Suprapubic skin (tissue), 4 donors: ENCODE measurements around the gene CTBP2. TPM values are rescaled to one million over a fixed set of nuclear protein-coding genes. Genes with fewer than 3 reads are reported as not detected.

ENCODE experiments used
- DNase-seq, 2 donors: peaks; one replicate each; pipeline ENCODE4 v3.0.0-alpha.2; 2019; ENCODE audit warnings: low spot score in 2 of 2
- H3K27ac ChIP-seq: fragments of 200-600 bp; sonication (generic); one replicate; pipeline ENCODE4 v1.5.1; 2019
- H3K27me3 ChIP-seq: fragments of 200-600 bp; sonication (generic); one replicate; pipeline ENCODE4 v1.5.1; 2019
- H3K36me3 ChIP-seq: fragments of 200-600 bp; sonication (generic); one replicate; pipeline ENCODE4 v1.5.1; 2019
- H3K4me1 ChIP-seq: fragments of 200-600 bp; sonication (generic); one replicate; pipeline ENCODE4 v1.5.1; 2019
- H3K4me3 ChIP-seq: fragments of 200-600 bp; sonication (generic); one replicate; pipeline ENCODE4 v1.5.1; 2019; ENCODE audit warnings: mild to moderate bottlenecking
- H3K9me3 ChIP-seq: fragments of 200-600 bp; sonication (generic); one replicate; pipeline ENCODE4 v1.5.1; 2019
- CTCF ChIP-seq, 2 donors: fragments of 200-600 bp in 1 of 2; fragments of 450-650 bp in 1 of 2; sonication (generic) in 1 of 2; IDR thresholded peaks; one replicate each; pipeline ENCODE4 v1.5.1; 2016 to 2019; ENCODE audit warnings: antibody characterized with exemption in 2 of 2, mild to moderate bottlenecking in 1 of 2, moderate library complexity in 1 of 2
- EP300 ChIP-seq: sonication (generic); formaldehyde crosslinking; IDR thresholded peaks from one replicate; pipeline ENCODE4 v1.6.1; 2017; ENCODE audit warnings: antibody characterized with exemption
- POLR2A ChIP-seq, 2 donors: fragments of 450-650 bp; IDR thresholded peaks; one replicate each; pipeline ENCODE4 v1.6.1; 2017; ENCODE audit warnings: antibody characterized with exemption in 2 of 2, mild to moderate bottlenecking in 2 of 2, moderate library complexity in 2 of 2
- POLR2AphosphoS5 ChIP-seq, 3 donors: sonication (generic); formaldehyde crosslinking; IDR thresholded peaks; one replicate each; pipeline ENCODE4 v1.6.1; 2017; ENCODE audit warnings: antibody characterized with exemption in 3 of 3
- WGBS: methylation state at CpG from one replicate; pipeline ENCODE4 v1.1.5; 2018; 5-methylcytosine and 5-hydroxymethylcytosine counted together
- total RNA-seq, 4 donors: library from RNA; depleted of rRNA; stranded (reverse); fragments of >200 nt; gene quantifications; one replicate each; pipeline ENCODE4 v1.1.0, GENCODE V29; 2016

Gene CTBP2
- total RNA-seq, 4 donors from 2014 or later, result 19.7 to 45.7 (median 29.4) TPM

GRCh38 chr10:125134916-125135770 lies 25.2 kb downstream of the CTBP2 start:
- peak in 1 of 2 donors; percentile 15 for DNase-seq
- TF ChIP-seq POLR2A (IDR thresholded peaks at IDR 0.05) (no peak), EP300 (no peak)

GRCh38 chr10:125134483-125134848 lies 25.9 kb downstream of the CTBP2 start:
- Histone ChIP-seq H3K4me1 (peaks cover 3% of the 10 kb centered on the region), H3K36me3 (peaks cover 17% of the 10 kb centered on the region), H3K27me3 (no peaks in the 10 kb centered on the region), H3K27ac (no peak overlapping the region), H3K9me3 (no peaks in the 10 kb centered on the region), H3K4me3 (no peak overlapping the region)
- WGBS, result 96% methylated on average over 9 of the region's 11 CpGs
- DNase-seq, result no peak
- TF ChIP-seq POLR2AphosphoS5 (IDR thresholded peaks at IDR 0.05) (no peak), EP300 (no peak), CTCF (IDR thresholded peaks at IDR 0.05) (no peak), POLR2A (IDR thresholded peaks at IDR 0.05) (no peak)

More at GRCh38 chr10:125134916-125135770, 25.2 kb downstream of the CTBP2 start:
- no peaks in the 10 kb centered on the region for H3K4me1 ChIP-seq
- no peaks in the 10 kb centered on the region for H3K27me3 ChIP-seq
- H3K9me3 ChIP-seq, result no peaks in the 10 kb centered on the region
- WGBS, result 86% methylated on average over 17 of the region's 20 CpGs
- H3K4me3 ChIP-seq, result no peak overlapping the region
- H3K36me3 ChIP-seq, result peaks cover 17% of the 10 kb centered on the region
- no peak overlapping the region for H3K27ac ChIP-seq

GRCh38 chr10:125133696-125134482 lies 26.5 kb downstream of the CTBP2 start:
- H3K4me1 ChIP-seq, result peaks cover 6% of the 10 kb centered on the region
- H3K9me3 ChIP-seq, result no peaks in the 10 kb centered on the region
- no peaks in the 10 kb centered on the region for H3K27me3 ChIP-seq
- 82% methylated on average over 14 of the region's 14 CpGs for WGBS
- DNase-seq, result no peak
- H3K36me3 ChIP-seq, result peaks cover 17% of the 10 kb centered on the region
- TF ChIP-seq POLR2A (IDR thresholded peaks at IDR 0.05) (no peak), EP300 (no peak), CTCF (IDR thresholded peaks at IDR 0.05) (no peak), POLR2AphosphoS5 (IDR thresholded peaks at IDR 0.05) (no peak)
- no peak overlapping the region for H3K27ac ChIP-seq
- no peak overlapping the region for H3K4me3 ChIP-seq

- TF ChIP-seq POLR2AphosphoS5 (IDR thresholded peaks at IDR 0.05) (no peak), POLR2A (IDR thresholded peaks at IDR 0.05) (no peak), CTCF (IDR thresholded peaks at IDR 0.05) (no peak), EP300 (no peak)
- no peaks in the 10 kb centered on the region for H3K9me3 ChIP-seq
- H3K4me1 ChIP-seq, result peaks cover 6% of the 10 kb centered on the region
- no peak overlapping the region for H3K4me3 ChIP-seq
- H3K27ac ChIP-seq, result no peak overlapping the region
- peaks cover 12% of the 10 kb centered on the region for H3K36me3 ChIP-seq
- no peaks in the 10 kb centered on the region for H3K27me3 ChIP-seq
- WGBS, result 94% methylated on average over 4 of the region's 4 CpGs
- DNase-seq, result no peak
Measured at GRCh38 chr10:125132344-125132743, 28.0 kb downstream of the CTBP2 start.

- TF ChIP-seq EP300 (no peak), CTCF (IDR thresholded peaks at IDR 0.05) (no peak), POLR2AphosphoS5 (IDR thresholded peaks at IDR 0.05) (no peak), POLR2A (IDR thresholded peaks at IDR 0.05) (no peak)
- no peak overlapping the region for H3K27ac ChIP-seq
- 96% methylated on average over 15 of the region's 15 CpGs for WGBS
- peaks cover 8% of the 10 kb centered on the region for H3K4me1 ChIP-seq
- no peaks in the 10 kb centered on the region for H3K27me3 ChIP-seq
- no peak overlapping the region for H3K4me3 ChIP-seq
- no peak for DNase-seq
- H3K36me3 ChIP-seq, result peaks cover 12% of the 10 kb centered on the region
- H3K9me3 ChIP-seq, result no peaks in the 10 kb centered on the region
Measured at GRCh38 chr10:125130916-125131315, 29.4 kb downstream of the CTBP2 start.
